Thyroid gland (tissue), 4 donors: ENCODE data around the gene DERL3.

ENCODE experiments used
- POLR2A ChIP-seq, 2 donors: fragments of 450-650 bp; IDR thresholded peaks; one replicate each; pipeline ENCODE4 v1.6.1; 2017; ENCODE audit warnings: antibody characterized with exemption in 2 of 2, mild to moderate bottlenecking in 2 of 2, moderate library complexity in 1 of 2
- TF ChIP-seq, protein P1 (sequence below), 6 experiments: fragments of 200-600 bp in 3 of 6; fragments of 450-650 bp in 3 of 6; sonication (generic) in 3 of 6; IDR thresholded peaks; one replicate each; pipeline ENCODE4 v1.5.1; 2016 to 2019; ENCODE audit warnings: antibody characterized with exemption in 6 of 6, mild to moderate bottlenecking in 2 of 6, inconsistent platforms in 1 of 6, moderate library complexity in 1 of 6

DNA sequence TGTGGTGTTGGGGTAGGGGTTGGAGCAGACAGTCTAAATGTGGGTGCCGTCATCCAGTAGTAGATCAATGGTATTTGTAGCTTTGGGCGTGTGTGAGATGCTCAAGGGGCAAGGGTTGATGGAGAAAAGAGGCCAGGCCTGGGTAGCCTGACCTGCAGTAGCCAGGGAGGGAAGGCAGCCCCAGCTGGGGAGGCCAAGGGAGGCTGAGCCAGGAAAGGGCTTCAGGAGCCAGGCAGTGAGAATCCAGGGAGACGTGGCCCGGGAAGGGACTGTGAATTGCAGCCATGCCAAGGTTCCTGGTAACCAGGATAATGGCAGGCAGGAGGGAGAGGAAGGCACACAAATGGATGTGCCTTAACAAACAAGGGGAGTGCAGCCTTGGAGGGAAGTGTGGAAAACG is 2.5 kb upstream of the DERL3 start:
- no peak for TF ChIP-seq POLR2A (IDR thresholded peaks at IDR 0.05)
- TF ChIP-seq, protein P1, sequence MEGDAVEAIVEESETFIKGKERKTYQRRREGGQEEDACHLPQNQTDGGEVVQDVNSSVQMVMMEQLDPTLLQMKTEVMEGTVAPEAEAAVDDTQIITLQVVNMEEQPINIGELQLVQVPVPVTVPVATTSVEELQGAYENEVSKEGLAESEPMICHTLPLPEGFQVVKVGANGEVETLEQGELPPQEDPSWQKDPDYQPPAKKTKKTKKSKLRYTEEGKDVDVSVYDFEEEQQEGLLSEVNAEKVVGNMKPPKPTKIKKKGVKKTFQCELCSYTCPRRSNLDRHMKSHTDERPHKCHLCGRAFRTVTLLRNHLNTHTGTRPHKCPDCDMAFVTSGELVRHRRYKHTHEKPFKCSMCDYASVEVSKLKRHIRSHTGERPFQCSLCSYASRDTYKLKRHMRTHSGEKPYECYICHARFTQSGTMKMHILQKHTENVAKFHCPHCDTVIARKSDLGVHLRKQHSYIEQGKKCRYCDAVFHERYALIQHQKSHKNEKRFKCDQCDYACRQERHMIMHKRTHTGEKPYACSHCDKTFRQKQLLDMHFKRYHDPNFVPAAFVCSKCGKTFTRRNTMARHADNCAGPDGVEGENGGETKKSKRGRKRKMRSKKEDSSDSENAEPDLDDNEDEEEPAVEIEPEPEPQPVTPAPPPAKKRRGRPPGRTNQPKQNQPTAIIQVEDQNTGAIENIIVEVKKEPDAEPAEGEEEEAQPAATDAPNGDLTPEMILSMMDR (IDR thresholded peaks at IDR 0.05): no peak
